Mucosa of gallbladder (tissue), 1 donor: ENCODE results near the gene MRPS23. TPM values are rescaled to one million over a fixed set of nuclear protein-coding genes. Genes with fewer than 3 reads are reported as not detected.

Experiments used
- DNase-seq: peaks from one replicate; pipeline ENCODE4 v3.0.0-alpha.2; 2020; ENCODE audit warnings: low spot score
- total RNA-seq: library from RNA; stranded (reverse); gene quantifications from one replicate; pipeline ENCODE4 v1.2.1, GENCODE V29; 2021
- donor health status: DM: no; HTN: no; CAD: no.

Gene MRPS23
- total RNA-seq, 1 donor from 2014 or later = 32.5 TPM

DNA sequence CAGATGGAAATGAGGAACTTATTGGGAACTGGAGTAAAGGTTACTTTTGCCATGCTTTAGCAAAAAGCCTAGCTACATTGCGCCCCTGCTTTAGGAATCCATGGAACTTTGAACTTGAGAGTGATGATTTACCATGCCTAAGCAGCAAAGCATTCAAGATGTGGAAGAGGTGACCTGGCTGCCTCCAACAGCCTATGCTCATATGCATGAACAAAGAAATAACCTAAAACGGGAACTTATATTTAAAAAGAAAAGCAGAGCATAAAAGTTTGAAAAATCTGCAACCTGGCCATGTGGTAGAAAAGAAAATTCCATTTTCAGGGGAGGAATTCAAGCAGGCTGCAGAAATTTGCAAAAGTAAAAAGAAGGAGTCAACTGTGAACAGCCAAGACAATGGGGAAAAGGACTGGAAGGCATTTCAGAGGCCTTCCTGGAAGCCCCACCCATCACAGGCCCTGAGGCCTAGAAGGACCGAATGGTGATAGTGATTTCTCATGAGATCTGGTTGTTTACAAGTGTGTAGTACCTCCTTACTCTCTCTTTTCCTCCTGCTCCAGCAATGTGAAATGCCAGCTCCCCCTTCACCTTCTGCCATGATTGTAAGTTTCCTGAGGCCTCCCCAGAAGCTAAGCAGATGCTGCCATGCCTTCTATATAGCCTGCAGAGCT is 48.7 kb downstream of the MRPS23 start:
- no peak for DNase-seq

DNA sequence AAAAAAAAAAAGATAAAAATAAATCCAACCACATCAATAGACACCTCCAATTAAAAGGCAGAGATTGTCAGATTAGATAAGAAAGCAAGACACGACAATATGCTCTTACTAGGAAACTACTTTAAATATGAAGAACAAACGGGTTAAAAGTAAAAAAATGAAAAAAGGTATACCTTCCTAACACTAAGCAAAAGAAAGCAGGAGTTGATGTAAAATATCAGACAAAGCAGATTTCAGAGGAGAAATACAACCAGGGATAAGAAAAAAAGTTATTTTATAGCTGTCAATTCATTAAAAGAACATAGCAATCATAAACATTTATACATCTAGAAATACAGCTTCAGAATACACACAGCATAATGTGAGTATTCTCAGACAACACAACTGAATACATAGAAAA is 55.0 kb downstream of the MRPS23 start:
- DNase-seq = no peak

DNA sequence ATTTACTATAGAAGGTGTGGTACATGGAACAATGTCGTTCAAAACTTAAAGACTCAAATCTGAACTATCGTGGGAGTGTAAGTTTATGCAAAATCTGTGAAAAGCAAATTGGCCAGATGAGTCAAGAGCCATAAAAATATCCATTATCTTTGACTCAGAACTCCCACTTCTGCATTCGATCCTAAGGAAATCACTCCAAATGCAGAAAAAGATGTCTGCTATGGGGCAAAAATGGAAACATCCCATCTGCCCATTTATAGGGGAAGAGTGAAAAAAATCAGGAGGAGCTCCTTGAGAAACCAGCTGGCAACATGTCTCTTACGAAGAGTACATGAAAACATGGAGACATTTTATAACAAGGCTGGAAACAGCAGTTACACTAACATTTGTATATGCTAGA is 61.1 kb downstream of the MRPS23 start:
- no peak for DNase-seq

DNA sequence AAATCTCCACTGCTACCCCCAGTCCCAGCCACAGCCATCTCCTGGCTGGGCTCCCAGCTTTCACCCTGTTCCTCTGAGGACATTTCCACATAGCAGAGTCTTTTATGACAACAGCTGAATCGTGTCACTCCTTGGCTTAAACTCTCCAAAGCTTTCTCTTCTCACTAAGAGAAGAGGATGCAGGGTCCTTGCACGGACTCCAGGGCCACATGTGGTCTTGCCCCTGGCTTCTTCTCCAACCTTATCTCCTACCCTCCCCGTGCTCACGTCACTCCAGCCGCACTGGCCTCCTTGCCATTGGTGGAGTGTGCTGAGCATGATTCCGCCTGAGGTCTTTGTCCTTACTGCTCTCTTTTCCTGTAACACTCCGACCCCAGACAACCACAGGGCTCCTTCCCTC is 64.8 kb downstream of the MRPS23 start:
- peak; percentile 36 for DNase-seq

Other genes with a start within 250 kb of the MRPS23 start
- not detected for gene CCDC182, start 104.7 kb downstream of the MRPS23 start, total RNA-seq
- 36.9 TPM for gene CUEDC1, start 105.4 kb upstream of the MRPS23 start, total RNA-seq
- gene VEZF1, start 138.2 kb upstream of the MRPS23 start, total RNA-seq = 64.9 TPM
- gene SRSF1, start 157.2 kb upstream of the MRPS23 start, total RNA-seq = 187 TPM
- 55.7 TPM for gene DYNLL2, start 233.4 kb upstream of the MRPS23 start, total RNA-seq